Suppressor macrophage treated with lipopolysaccharide for 4 hours (primary cell): Measurements from ENCODE around the gene CDKL5.

Experiments used
- DNase-seq: peaks from one replicate; pipeline ENCODE4 v3.0.0-alpha.2; 2020

The CDKL5 gene

GRCh38 chrX:18461431-18461830, 36.0 kb downstream of the CDKL5 start:
- DNase-seq = no peak

DNA sequence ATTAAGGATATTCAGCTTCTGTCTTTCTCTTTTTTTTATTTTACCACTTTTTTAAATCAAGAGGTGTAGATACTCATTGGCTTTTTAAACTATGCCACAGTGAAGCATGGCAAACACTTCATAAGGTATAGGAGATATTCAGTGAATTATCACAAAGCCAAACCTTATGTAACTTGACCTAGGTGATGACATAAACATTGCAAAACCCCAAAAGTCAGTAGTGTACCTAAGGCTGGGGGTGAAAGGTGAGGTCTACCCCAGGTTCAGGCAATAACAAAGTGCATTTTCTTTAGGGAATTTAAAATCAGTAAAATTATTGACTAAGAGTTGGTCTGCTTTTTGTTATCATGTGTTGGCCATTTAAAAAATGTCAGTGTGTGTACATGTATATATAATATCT, 39.1 kb downstream of the CDKL5 start:
- no peak for DNase-seq

DNA sequence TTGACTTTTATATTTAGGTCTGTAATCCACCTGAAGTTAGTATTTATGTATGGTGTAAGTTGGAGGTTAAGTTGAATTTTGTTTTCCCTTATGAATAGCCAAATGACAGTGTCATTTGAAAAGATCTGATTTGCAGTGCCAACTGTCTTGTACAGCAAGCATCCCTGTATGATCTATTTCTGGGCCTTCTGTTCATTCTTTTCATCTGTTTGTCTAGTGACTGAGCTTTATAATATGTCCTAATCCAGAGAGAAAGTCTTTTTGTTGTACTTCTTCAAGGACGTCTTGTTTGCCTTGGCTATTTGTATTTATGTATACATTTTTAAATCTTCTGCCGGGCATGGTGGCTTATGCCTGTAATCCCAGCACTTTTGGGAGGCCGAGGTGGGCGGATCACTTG, 39.6 kb downstream of the CDKL5 start:
- no peak for DNase-seq

- DNase-seq = no peak
These were observed 43.2 kb downstream of the CDKL5 start for GRCh38 chrX:18468599-18468998.

DNA sequence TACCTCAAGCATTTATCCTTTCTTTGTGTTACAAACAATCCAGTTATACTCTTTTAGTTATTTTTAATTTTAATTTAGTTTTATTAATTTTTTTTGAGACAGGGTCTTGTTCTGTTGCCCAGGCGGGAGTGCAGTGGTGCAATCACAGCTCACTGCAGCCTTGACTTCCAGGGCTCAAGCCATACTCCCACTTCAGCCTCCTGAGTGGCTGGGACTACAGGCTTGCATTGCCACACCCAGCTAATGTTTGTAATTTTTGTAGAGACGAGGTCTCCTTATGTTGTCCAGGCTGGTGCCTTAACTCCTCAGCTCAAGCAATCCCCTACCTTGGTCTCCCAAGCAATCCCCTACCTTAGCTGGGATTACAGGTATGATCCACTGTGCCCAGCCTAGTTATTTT, 45.9 kb downstream of the CDKL5 start:
- no peak for DNase-seq

GRCh38 chrX:18490806-18491555, 65.6 kb downstream of the CDKL5 start:
- DNase-seq = no peak

- DNase-seq = no peak
These were observed 66.4 kb downstream of the CDKL5 start for GRCh38 chrX:18491587-18492340.

GRCh38 chrX:18534949-18535348, 109.5 kb downstream of the CDKL5 start:
- DNase-seq = no peak

GRCh38 chrX:18537068-18537467, 111.7 kb downstream of the CDKL5 start:
- DNase-seq = peak; percentile 3

DNA sequence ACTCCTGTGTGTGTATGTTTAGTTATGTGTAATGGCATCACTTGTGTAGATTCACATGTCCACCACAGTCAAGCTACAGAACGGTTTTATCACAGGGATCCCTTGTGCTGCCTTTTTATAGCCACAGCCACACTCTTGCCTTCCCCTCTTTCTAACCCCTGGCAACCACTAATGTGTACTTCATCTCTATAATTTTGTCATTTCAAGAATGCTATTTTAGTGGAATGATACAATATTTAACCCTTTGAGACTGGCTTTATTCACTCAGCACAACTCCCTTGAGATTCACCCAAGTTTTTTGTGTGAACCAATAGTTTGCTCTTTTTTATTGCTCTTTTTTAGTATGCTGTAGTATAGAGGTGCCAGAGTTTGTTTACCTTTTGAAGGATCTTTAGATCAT, 112.1 kb downstream of the CDKL5 start:
- no peak for DNase-seq

GRCh38 chrX:18542131-18542530, 116.7 kb downstream of the CDKL5 start:
- no peak for DNase-seq

- no peak for DNase-seq
These were observed 117.5 kb downstream of the CDKL5 start for GRCh38 chrX:18542905-18543304.

- no peak for DNase-seq
These were observed 118.3 kb downstream of the CDKL5 start for GRCh38 chrX:18543738-18544137.

DNA sequence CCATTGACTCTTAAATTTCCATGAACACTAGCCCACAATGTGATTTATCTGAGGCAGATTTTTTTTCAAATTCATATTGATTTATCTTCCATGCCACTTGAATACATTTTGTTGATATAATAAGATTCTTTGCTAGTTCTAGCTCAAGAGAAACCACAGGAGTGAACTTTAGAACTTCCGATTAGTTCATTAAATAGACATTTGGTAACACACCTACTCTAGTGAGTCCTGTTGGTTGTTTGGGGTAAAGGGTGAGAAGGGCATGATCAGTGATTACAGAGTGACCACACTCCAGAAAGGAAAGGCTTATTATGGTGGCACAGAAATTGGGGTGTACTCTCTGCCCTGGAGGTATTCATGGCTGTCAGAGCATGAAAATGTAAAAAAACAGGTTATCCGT, 120.4 kb downstream of the CDKL5 start:
- DNase-seq = no peak

- no peak for DNase-seq
These were observed 123.6 kb downstream of the CDKL5 start for GRCh38 chrX:18548996-18549395.

- no peak for DNase-seq
These were observed 124.2 kb downstream of the CDKL5 start for GRCh38 chrX:18549643-18550042.

DNA sequence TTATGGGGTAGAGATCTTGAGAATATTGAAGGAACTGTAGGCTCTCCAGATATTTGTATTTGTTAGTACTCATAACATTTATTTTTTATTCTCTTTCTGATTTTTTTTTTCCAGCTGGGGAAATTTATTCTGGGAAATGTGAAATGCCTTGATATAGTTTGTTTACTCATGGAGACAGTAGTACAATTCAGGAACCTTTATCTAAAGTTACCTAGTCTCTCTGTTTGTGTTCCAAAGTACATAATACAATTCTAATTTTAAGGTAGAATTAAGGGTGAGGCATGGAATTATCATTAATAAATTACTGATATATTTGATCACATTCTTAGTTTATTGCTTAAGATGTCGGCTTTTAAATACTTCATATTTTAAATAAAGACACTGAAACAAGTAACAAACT, 132.5 kb downstream of the CDKL5 start:
- DNase-seq = no peak

DNA sequence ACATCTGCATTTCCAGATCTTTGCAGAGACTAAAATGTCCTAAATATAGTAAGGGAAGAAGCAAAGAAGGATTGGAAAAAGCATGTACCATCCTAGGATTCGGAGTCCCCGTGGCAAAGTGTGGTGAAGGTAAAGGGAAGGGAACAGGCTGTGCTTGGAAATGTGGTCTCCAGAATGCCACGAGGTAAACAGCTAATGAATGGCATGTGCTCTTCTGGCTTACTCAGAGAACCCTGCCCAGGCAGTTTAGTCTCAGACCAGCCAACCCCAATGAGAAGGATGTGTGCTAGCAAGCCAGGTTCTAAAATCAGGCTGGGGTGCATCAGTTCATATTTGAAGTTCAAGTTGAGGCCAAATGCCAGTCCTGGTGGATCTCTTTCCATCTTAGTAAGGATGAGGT, 133.4 kb downstream of the CDKL5 start:
- DNase-seq = no peak

DNA sequence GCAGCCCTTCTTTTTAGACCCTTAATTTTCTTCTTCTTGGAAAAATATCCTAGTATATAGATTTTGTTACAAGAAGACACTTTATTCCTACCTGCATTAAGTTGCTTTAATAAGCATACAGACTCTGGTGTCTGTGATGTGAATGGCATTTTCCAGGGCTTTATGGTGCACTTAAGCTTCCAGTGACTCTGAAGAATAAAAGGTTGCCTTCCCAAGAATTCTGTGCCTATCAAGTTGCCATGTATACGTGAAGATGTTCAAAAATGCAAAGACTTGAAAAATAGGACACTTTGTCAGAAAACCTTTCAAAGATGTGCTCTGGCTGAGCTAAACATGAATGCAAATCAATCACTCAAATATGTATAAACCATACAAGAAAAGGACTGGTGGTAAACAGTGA, 135.6 kb downstream of the CDKL5 start:
- DNase-seq = no peak

DNA sequence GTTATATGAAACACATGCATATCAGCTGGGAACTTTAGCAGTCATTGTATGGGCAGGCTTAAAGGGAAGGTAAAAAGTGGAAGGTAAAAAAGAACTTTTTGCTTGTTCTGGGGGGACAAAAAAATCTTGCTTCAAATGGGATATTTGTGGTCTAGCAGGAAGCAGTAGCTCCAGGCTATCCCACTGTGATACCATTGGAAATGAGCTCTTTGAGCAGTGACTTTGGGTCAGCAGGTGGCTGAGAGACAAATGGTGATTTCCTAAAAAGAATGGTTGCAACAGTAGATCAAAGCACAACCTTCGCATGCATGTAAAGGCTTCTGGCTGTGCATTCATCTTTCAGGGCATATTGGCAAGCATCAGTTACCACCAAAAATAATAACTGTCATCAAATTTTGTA, 140.3 kb downstream of the CDKL5 start:
- no peak for DNase-seq

GRCh38 chrX:18566748-18567147, 141.3 kb downstream of the CDKL5 start:
- DNase-seq = no peak

DNA sequence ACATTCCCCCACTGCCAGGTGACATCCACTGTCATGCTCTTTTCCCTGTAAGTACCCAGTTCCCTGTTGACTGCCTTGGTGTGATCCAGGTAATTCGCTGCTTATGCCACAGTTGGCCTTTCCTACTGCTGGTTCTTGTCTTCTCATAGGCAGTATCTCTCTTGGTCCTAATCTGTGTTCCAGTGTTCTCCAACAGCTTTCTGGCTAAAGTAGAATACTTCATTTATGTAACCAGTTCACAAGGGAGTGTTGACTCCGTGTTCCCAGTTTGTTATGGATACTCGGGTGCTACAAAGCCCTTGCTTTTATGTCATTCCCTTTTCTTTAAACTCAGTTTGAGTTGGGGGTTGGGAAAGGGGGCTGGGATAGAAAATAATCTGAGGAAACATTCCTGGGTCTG, 148.1 kb downstream of the CDKL5 start:
- no peak for DNase-seq

DNA sequence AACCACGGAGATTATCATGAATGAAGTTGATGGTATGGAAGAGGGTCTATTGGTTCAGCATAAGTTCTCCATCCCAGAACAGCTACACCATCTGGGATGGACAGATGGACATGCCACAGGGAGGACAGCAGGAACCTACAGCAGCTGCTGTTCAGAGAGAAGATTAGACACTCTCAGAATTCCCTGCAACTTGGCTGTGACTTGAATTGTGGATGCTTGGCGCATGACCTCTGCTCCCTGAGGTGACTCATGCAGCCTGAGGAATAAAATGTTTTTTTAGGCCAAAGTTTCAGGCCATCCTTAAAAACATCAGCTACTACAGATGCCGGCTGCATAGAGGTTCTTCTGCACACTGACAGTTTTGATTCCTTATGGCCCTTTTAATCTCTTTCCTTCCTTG, 149.2 kb downstream of the CDKL5 start:
- no peak for DNase-seq

GRCh38 chrX:18575744-18576143, 150.3 kb downstream of the CDKL5 start:
- no peak for DNase-seq

- no peak for DNase-seq
These were observed 152.0 kb downstream of the CDKL5 start for GRCh38 chrX:18577400-18577799.
